Smooth muscle cell of the brain vasculature (primary cell): ENCODE measurements around the gene TMEM181.
"Not testable (repeated sequence)": the region's sequence is repeated elsewhere in the genome, so short reads cannot be mapped to it uniquely, and the experiment has no call there.

ENCODE experiments used
- DNase-seq: peaks from one replicate; pipeline ENCODE4 v3.0.0-alpha.2; 2012; ENCODE audit warnings: low read depth, low spot score

TMEM181 gene, protein sequence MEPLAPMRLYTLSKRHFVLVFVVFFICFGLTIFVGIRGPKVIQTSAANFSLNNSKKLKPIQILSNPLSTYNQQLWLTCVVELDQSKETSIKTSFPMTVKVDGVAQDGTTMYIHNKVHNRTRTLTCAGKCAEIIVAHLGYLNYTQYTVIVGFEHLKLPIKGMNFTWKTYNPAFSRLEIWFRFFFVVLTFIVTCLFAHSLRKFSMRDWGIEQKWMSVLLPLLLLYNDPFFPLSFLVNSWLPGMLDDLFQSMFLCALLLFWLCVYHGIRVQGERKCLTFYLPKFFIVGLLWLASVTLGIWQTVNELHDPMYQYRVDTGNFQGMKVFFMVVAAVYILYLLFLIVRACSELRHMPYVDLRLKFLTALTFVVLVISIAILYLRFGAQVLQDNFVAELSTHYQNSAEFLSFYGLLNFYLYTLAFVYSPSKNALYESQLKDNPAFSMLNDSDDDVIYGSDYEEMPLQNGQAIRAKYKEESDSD

DNA sequence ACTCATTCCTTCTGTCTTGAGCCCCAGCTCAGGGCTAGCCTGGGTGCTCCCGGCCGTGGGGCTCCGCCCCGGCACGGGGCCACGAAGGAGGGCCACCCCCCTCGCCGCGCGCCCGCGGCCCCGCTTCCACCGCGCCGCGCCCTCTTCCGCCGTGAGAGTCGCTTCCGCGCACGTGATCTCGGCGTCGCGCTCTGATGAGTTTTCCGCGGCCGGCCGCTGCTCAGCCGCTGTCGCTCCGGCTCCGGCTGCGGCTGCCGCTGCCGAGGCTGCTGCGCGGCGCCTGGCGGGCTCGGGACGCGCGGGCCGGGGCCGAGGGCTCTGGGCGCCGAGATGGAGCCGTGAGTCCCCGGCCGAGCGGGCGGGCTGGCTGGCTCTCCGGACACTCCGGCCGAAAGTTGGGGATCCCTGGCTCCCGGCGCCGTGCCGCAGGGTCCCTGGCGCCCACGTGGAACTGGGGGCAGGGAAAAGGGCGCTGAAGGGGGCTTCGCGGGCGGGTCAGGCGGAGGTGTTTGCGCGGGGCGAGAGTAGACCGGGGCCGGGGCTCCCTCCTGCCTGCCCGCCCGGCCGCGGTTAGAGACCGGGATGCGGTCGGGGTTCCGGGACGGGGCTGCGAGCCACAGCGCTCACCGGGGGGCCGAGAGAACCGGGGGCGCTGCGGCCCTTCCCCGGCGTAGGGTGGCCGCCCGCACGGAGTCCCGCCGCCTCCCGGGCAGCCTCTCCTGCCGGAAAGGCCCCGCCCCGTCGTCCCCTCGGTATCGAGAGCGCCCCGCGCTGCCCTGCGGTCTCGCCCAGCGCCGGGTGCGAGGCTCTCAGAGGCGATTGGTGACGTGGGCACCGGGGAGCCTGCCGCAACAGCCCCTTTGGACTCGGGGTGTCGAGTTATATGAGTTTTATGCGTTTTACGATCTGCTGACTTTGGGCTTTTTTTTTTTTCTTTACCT lies at the start of gene TMEM181:
Gene TMEM181, plus strand, starts transcription at position 197 of the 941 bp plus-strand sequence. Its CDS starts 134 bp downstream, at position 331.
- peak; percentile 36 for DNase-seq

DNA sequence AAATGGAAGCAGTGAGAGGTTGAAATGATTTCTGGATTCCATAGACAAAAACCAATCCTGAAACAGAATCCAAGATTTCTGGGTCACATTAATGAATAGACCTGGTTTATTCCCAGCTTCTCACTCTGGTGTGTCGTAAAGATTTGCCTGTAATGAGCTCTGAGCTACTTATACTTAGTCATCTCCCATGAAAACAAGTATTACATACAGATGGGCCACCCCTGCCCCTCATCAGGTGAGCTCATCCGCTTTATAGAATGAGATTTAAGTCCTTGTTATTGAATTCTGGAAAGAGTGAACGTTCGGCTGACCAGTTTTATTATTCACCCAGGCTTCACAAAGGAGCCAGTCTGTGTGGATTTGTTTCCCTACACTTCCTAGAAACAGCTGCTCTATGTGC lies 47.1 kb upstream of the TMEM181 start:
- no peak for DNase-seq

DNA sequence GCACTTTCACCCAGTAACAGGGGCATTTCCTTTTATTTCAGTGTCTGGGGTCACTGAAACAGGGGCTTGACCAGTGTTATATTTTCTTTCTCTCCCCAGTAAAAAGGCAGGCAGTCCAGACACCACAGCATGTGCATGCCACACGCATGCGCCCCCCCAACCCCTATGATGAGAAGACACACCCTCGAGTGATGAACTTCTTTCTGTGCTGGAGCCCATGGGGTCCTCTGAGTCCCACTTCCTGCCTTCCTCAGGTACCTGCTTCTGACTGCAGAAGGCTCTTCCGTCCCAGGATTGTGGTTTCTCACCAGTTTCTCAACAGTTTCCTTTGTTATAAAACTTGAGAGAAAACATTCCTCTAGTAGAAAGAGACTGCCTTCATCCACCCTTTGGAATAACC lies 45.7 kb upstream of the TMEM181 start:
- DNase-seq: no peak

DNA sequence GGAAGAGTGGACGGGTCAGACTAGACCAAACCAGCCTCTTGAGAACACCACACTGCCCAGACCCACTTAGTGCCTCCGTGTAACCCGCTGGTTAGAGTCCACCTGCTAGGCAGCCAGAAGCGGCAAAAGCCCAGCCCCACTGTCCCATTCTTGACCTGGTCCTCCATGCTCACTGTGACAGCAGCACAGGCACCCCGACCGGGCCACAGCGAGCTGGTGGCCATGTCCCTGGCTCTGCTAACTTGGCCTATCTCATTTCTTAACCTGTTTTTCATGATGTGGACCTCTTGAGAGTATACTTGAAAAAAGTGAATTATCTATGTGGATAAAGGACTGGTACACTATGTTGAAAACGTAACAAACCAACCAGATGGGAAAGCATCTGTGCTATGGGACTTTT lies 44.9 kb upstream of the TMEM181 start:
- DNase-seq: no peak

DNA sequence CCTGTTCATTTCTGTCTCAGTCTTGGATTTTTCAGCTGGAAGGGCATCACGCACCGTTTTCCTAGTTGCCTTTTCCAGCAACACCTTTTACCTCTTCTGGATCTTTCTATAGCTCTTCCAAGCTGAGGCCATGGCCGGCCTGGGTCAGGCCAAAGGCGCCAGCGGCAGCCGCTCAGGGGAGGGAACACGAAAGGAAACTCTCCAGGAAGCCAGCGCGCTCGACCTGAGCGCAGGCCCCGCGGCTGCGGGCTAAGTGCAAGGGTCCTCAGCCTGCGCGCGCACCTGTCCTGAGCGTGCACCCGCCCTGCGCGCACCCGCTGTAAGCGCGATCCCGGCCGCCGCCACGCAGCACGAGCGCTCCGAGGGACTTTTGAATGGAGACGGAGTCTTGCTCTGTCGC lies 43.8 kb upstream of the TMEM181 start:
- no peak for DNase-seq

DNA sequence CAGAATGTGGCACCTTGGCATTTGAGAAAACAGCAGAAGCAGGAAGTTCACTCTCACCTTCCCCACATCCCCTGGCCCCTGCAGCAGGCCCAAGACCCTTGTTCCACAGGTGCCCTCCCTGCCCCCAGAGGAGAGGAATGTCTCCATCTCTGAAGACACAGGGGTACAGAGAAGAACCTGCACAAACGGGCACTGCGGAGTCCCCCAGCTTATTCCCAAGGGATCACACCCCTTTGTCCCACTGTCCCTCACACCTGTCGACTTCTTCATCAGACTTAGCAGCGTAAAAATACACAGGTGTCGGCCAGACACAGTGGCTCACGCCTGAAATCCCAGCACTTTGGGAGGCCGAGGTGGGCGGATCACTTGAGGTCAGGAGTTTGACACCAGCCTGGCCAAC lies 42.9 kb upstream of the TMEM181 start:
- DNase-seq: no peak

DNA sequence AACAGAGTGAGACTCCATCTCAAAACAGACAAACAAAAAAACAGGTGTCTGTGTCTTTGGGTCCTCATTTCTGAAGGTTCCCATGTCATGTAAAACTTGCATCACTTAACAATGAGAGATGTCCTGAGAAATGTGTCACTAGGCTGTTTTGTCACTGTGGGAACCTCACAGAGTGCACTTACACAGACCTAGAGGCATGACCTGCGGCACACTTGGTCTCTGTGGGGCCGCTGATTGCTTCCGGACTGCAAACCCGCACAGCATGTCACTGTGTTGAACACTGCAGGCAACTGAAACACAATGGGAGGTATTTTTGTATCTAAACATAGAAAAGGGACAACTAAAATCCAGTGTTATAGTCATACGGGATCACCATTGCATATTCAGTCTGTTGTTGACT lies 42.3 kb upstream of the TMEM181 start:
- peak; percentile 21 for DNase-seq

DNA sequence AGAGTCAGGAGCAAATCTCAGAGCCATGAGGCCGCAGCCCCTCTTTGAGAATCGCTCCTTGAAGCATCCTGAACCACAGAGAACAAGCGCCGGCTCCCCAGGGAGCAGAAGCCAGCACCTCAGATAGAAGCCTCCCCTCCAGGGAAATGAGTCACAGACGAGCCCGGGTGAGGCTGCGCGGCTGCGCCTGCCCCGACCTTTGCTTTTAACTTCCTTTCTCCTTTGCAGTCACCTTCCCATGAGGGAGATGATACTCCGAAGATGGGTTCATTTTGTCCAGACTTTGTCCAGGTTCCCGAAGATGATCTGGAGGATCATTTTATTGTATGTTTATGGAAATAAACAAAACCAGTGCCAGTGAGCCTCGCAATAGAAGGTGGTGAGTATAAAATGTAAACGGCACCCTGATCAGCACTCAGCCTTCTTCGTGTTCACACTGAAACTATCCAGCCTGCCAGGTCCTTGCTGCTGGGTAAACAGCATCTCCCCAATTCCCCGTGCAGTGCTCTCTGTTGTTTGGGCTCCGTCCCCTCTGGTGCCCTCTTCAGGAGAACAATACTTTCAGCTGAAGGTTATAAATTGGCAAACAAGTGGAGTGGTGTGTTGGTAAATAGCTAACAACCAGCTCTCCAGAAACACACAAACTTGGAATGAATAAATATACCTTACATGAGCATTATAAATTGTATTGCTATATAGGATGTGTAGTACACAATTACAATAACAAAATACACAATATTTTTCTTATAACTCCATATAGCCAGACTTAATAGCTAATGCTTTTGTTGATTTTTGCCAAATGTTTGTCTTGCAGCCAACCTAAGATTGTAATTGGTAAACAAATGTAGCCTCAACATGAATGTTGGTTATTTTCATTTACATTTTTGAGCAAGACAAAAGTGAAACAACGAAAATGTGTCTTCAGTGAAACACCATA lies 41.4 kb upstream of the TMEM181 start:
- DNase-seq: peak; percentile 65

DNA sequence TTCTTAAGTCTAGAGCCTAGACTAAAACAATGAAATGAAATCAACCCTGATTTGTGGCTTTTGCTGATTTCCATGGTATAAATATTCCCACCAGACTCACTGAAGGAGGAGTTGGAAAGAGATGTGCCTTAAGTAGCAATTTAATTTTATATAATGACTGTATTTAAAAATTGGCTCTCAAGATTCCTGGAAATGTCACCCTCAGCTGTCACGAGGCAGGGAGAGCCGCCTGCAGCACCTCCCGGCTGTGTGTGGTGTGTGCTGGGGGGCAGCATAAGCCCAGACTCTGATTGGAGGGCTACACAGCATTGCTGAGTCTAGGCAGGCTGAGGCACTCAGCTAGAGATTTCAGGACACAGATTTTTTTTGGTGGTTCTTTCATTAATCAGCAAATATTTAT lies 40.6 kb upstream of the TMEM181 start:
- no peak for DNase-seq

DNA sequence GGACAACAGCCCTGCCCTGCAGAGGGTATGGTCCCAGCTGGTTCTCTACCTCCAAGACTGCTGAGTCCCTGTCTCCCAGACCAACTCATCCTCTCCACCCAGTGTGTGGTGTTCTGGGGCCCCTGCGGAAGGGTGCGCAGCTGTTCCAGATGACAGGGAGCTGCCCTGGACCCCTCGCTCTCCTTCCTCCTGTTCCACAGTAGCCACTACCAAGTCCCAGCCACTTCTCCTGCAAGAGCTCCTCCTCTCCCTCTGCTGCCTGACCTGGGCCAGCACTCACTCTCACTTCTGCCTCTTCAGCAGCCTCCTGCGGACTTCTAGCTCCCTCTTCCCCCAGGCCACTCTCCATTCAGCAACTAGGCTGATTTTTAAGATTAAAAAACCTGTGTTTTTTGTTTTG lies 40.1 kb upstream of the TMEM181 start:
- no peak for DNase-seq

DNA sequence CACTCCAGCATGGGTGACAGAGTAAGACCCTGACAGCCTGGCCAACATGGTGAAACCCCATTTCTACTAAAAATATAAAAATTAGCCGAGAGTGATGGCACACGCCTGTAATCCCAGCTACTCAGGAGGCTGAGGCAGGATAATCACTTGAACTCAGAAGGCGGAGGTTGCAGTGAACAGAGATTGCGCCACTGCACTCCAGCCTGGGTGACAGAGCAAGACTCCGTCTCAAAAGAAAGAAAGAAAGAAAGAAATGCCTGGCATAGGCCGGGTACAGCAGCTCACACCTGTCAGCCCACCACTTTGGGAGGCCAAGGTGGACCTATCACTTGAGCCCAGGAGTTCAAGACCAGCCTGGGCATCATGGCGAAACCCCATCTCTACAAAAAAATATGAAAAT lies 38.9 kb upstream of the TMEM181 start:
- DNase-seq: not testable (repeated sequence)

DNA sequence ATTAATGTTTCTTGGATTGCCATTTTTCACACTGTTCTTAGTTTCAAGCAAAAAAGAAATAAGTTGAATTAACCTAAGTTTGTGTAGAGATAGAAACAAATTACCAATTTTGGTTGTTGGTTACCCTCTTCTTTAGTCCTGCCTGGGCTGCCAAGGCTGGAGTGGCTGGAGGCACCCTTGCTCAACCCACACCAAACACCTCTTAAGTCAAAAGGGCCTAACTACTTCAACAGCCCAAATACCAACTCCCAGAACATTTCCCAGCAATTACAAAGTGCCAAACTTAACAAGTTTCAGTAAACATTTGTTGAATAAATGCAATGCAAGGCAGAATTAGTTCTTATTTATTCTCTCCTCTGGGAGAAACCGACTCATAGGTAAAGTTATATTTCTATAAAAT lies 38.1 kb upstream of the TMEM181 start:
- DNase-seq: no peak

DNA sequence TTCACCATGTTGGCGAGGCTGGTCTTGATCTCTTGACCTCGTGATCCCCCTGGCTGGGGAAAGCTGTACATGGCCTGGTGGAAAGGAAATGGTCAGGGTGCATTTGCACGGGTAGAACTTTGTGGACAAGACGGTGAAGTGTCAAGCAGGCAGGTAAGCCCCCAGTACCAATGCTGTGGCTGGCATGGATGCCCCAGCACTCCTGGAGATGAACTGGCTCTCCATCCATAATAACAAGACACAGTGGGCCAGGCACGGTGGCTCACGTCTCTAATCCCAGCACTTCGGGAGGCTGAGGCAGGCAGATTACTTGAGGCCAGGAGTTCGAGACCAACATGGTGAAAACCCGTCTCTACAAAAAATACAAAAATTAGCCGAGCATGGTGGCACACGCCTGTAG lies 37.3 kb upstream of the TMEM181 start:
- no peak for DNase-seq

DNA sequence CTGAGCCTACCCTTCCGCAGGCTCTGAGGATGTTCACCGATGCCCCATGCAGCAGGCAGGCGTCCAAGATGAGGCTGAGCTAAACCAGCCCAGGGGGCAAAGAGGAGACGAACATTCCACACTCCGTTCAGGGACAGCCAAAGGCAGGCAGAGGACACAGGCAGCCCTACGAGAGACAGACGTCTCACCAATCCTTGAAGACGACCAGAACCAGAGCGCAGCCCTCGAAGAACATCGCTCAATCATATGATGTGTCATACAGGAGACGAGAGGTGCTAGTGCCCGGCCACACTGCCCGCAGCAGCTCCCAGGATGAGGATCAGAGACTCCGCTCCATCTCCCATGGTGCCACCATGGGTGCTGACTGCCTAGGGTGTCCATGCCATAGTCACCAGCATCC lies 35.6 kb upstream of the TMEM181 start:
- DNase-seq: no peak

DNA sequence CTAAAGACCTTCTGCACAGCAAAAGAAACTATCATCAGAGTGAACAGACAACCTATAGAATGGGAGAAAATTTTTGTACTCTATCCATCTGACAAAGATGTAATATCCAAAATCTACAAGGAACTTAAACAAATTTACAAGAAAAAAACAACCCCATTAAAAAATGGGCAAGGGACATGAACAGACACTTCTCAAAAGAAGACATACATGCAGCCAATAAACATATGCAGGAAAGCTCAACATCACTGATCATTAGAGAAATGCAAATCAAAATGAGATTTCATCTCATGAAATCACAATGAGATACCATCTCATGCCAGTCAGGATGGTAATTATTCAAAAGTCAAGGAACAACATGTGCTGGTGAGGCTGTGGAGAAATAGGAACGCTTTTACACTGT lies 32.0 kb upstream of the TMEM181 start:
- DNase-seq: not testable (repeated sequence)

DNA sequence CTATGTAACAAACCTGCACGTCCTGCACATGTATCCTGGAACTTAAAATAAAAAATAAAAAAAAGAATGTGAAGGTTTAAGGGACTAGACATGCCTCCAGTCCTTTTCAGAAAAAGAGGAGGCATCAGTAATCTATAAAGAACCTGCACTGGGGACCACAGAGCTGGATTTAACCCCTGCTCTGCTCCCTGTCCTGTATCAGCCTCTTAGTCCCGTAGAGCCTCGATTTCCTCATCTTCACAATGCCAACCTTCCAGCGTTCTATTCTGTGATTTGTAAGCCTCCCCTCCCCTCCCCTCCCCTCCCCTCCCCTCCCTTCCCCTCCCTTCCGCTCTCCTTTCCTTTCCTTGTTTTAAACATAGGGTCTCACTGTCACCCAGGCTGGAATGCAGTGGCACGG lies 31.1 kb upstream of the TMEM181 start:
- no peak for DNase-seq

DNA sequence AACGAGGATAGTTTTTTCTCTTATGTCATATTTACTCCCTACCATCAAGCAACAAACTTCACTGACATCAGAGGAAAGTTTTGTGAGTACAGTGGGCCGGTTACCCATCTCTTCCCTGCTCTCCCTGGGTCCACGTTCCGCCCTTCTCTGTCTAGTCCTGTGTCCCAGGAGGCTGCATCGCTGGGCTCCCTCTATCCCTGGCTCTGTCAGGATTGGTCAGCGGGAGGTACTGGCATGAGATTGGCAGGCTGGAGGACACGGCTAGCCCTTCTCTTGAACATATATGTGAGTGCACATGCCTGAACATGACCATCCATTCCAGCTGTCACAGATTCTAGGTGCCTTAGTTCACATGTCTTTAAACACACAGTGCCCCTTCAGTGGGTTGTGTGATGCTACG lies 30.3 kb upstream of the TMEM181 start:
- DNase-seq: no peak

DNA sequence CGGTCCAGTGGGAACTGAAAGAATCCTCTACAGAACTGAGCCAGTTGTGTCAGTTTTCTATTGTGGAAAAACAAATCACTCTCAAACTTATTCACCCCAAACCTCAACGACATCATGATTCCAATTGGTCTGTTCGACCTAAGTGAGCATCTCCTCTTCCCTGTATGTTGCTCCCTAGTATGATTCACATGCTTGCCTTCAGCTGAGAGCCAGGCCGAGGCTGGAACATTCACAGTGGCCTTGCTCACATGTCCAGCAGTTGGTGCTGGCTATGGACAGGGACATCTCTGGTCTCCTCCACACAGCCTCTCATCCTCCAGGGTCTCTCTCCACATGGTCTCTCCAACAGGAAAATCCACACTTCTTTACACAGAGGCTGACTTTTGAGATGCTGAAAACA lies 28.3 kb upstream of the TMEM181 start:
- DNase-seq: no peak

DNA sequence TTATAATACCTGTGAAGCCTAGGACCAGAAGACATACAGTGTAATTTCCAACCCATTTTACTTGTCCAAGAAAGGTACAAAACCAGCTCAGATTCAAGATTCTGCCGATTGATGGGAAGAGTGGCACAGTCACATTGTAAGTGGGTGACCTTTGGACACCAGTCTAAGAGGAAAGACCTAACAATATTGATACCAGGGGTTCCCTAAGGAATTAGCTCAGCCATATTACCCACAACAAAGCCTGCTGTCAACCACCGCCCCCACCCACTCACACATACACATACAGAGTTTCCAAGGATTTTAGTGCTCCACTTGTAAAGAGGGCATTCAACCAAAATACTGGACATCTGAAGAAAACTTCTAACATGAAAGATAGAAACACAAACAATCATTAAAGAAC lies 27.9 kb upstream of the TMEM181 start:
- no peak for DNase-seq

DNA sequence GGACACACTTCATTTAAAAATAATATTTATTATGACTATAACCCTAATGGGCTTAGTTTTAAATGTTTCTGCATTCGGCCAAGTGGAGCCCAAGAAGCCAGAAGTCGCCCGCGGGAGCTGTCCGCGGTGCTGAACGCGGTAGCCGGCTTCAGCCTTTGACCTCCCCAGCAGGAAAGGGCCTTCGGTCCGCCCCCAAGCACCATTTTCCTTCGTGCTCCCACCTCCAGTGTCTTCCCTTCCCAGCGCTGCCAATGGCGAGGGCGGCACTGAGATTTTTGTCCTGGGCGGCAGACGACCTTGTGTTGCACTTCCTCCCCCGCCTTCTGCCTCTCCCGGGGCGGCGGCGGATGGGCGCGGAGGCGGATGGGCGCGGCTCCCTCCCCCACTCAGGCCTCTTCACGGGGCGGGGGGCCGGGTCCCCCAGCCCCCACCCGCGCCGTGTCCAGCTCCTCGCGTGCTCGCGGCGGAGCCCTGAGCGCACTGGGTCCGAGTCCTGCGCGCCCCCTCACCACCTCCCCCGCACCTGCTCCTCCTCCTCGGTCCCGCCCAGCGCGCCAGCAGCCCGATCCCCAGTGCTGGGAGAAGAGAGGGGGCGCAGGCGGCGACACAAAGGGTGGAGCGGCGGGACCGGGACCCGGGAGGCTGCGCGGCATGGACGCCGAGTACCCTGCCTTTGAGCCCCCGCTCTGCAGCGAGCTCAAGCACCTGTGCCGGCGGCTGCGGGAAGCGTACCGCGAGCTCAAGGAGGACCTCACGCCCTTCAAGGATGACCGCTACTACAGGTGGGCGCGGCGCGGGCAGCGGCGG lies 23.6 kb upstream of the TMEM181 start:
- peak; percentile 60 for DNase-seq
